ENCODE data around the gene BRINP1. TPM values are rescaled to one million over a fixed set of nuclear protein-coding genes. Genes with fewer than 3 reads are reported as not detected.

Gene BRINP1
- total RNA-seq, 2 experiments from 2014 or later, result not detected

DNA sequence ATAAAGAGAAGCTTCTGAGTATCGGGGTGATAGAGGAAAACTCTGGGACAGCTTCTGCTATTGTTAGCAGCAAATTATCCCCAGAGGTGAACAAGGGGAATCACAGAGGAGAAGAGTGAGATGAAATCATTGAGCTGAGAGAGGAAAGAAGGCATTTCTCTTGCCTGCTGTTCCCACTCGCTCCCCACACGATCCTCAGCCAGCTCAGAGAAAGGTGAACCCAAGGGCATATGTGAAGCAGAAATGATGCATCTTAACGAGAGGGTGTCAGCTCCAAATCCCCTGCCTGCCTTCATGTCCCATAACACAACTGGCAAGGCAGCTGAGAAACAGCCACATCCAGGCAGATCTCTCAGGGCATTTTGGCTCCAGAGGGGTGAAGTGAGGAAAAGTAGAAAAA lies 111.6 kb downstream of the BRINP1 start:
- H3K4me3 Mint-ChIP-seq, result no peak overlapping the region
- peaks cover 7% of the 10 kb centered on the region for H3K9me3 Mint-ChIP-seq
- H3K27ac Mint-ChIP-seq, result no peak overlapping the region
- no peaks in the 10 kb centered on the region for H3K36me3 Mint-ChIP-seq (ENCODE audit: low read depth)
- H3K4me1 Mint-ChIP-seq (ENCODE audit: low read depth), result no peaks in the 10 kb centered on the region
- intact Hi-C loops (cut with micrococcal nuclease), result no loop called here
- H3K27me3 Mint-ChIP-seq (ENCODE audit: low read depth), result no peaks in the 10 kb centered on the region
- CTCF ChIA-PET, result no interaction called here
- no peak for DNase-seq

DNA sequence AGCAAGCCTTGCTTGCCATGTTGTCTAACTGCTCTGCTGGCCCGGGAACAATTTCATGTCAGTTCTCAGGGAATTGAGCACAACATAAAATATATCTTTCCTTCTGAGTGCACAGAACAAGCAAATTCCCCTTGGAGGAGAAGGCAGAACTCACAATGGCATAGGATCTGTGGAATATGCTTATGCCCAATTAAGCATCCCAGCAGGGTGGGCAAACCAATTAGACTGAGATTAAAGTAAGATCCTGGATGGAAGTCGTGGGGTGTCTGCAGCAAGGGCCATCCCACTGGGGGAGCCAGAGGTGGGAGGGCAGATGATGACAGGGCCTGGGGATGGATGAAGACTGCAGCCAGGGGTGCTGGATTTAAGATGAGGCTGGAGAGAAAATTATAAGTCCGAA lies 114.1 kb downstream of the BRINP1 start:
- Mint-ChIP-seq H3K4me3 (no peak overlapping the region), H3K36me3 (ENCODE audit: low read depth) (no peaks in the 10 kb centered on the region), H3K27ac (no peak overlapping the region), H3K9me3 (peaks cover 7% of the 10 kb centered on the region), H3K4me1 (ENCODE audit: low read depth) (no peaks in the 10 kb centered on the region), H3K27me3 (ENCODE audit: low read depth) (no peaks in the 10 kb centered on the region)
- intact Hi-C loops (cut with micrococcal nuclease), result no loop called here
- CTCF ChIA-PET, result no interaction called here
- DNase-seq, result no peak

- CTCF ChIA-PET, result no interaction called here
- Mint-ChIP-seq H3K36me3 (ENCODE audit: low read depth) (no peaks in the 10 kb centered on the region), H3K9me3 (peaks cover 7% of the 10 kb centered on the region), H3K4me1 (ENCODE audit: low read depth) (no peaks in the 10 kb centered on the region), H3K27me3 (ENCODE audit: low read depth) (no peaks in the 10 kb centered on the region), H3K4me3 (no peak overlapping the region), H3K27ac (no peak overlapping the region)
- no peak for DNase-seq
- intact Hi-C loops (cut with micrococcal nuclease), result no loop called here
Measured at GRCh38 chr9:119252671-119253299, 116.5 kb downstream of the BRINP1 start.

- Mint-ChIP-seq H3K36me3 (ENCODE audit: low read depth) (no peaks in the 10 kb centered on the region), H3K9me3 (peaks cover 1% of the 10 kb centered on the region), H3K27ac (no peak overlapping the region), H3K4me3 (no peak overlapping the region), H3K27me3 (ENCODE audit: low read depth) (no peaks in the 10 kb centered on the region), H3K4me1 (ENCODE audit: low read depth) (no peaks in the 10 kb centered on the region)
- DNase-seq, result no peak
- intact Hi-C loops (cut with micrococcal nuclease), result no loop called here
- CTCF ChIA-PET, result no interaction called here
Measured at GRCh38 chr9:119251936-119252335, 117.3 kb downstream of the BRINP1 start.

- no peak overlapping the region for H3K4me3 Mint-ChIP-seq
- no peaks in the 10 kb centered on the region for H3K4me1 Mint-ChIP-seq (ENCODE audit: low read depth)
- intact Hi-C loops (cut with micrococcal nuclease), result no loop called here
- no peaks in the 10 kb centered on the region for H3K36me3 Mint-ChIP-seq (ENCODE audit: low read depth)
- no peaks in the 10 kb centered on the region for H3K27me3 Mint-ChIP-seq (ENCODE audit: low read depth)
- no peak for DNase-seq
- CTCF ChIA-PET, result no interaction called here
- peaks cover 1% of the 10 kb centered on the region for H3K9me3 Mint-ChIP-seq
- no peak overlapping the region for H3K27ac Mint-ChIP-seq
Measured at GRCh38 chr9:119250730-119251129, 118.5 kb downstream of the BRINP1 start.

- no peak overlapping the region for H3K27ac Mint-ChIP-seq
- intact Hi-C loops (cut with micrococcal nuclease), result no loop called here
- no peaks in the 10 kb centered on the region for H3K4me1 Mint-ChIP-seq (ENCODE audit: low read depth)
- H3K36me3 Mint-ChIP-seq (ENCODE audit: low read depth), result no peaks in the 10 kb centered on the region
- H3K4me3 Mint-ChIP-seq, result no peak overlapping the region
- no peak for DNase-seq
- CTCF ChIA-PET, result no interaction called here
- H3K27me3 Mint-ChIP-seq (ENCODE audit: low read depth), result peaks cover 2% of the 10 kb centered on the region
- no peaks in the 10 kb centered on the region for H3K9me3 Mint-ChIP-seq
Measured at GRCh38 chr9:119240546-119240945, 128.7 kb downstream of the BRINP1 start.

GRCh38 chr9:119234636-119235035 lies 134.6 kb downstream of the BRINP1 start:
- Mint-ChIP-seq H3K27ac (no peak overlapping the region), H3K36me3 (ENCODE audit: low read depth) (no peaks in the 10 kb centered on the region), H3K9me3 (peaks cover 3% of the 10 kb centered on the region), H3K4me3 (no peak overlapping the region), H3K27me3 (ENCODE audit: low read depth) (peaks cover 2% of the 10 kb centered on the region), H3K4me1 (ENCODE audit: low read depth) (no peaks in the 10 kb centered on the region)
- CTCF ChIA-PET, result no interaction called here
- intact Hi-C loops (cut with micrococcal nuclease), result no loop called here
- no peak for DNase-seq

- H3K9me3 Mint-ChIP-seq, result peaks cover 2% of the 10 kb centered on the region
- no peaks in the 10 kb centered on the region for H3K4me1 Mint-ChIP-seq (ENCODE audit: low read depth)
- H3K36me3 Mint-ChIP-seq (ENCODE audit: low read depth), result no peaks in the 10 kb centered on the region
- no peak for DNase-seq
- no peaks in the 10 kb centered on the region for H3K27me3 Mint-ChIP-seq (ENCODE audit: low read depth)
- H3K27ac Mint-ChIP-seq, result no peak overlapping the region
- CTCF ChIA-PET, result no interaction called here
- H3K4me3 Mint-ChIP-seq, result no peak overlapping the region
- intact Hi-C loops (cut with micrococcal nuclease), result no loop called here
Measured at GRCh38 chr9:119227422-119227821, 141.8 kb downstream of the BRINP1 start.

DNA sequence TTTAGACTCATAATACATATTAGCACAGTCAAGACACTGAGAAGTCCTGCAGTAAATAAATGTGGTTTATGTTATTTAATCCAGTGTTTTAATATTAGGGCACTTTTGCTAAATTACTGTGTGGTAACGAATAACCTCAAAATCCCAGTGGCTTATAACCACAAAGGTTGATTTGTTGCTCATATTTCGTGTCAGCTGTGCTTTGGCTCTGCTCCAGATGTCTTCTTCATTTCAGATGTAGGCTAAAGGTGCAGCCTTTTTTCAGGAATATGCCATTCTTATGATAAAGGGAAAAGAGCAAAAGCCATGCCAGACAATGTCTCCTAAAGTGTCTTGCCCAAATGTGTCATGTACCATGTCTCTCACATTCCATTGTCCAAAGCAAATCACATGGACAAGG lies 144.8 kb downstream of the BRINP1 start:
- Mint-ChIP-seq H3K4me3 (no peak overlapping the region), H3K9me3 (peaks cover 4% of the 10 kb centered on the region), H3K27ac (no peak overlapping the region), H3K27me3 (ENCODE audit: low read depth) (no peaks in the 10 kb centered on the region), H3K36me3 (ENCODE audit: low read depth) (no peaks in the 10 kb centered on the region), H3K4me1 (ENCODE audit: low read depth) (no peaks in the 10 kb centered on the region)
- no peak for DNase-seq
- CTCF ChIA-PET, result no interaction called here
- intact Hi-C loops (cut with micrococcal nuclease), result no loop called here

- CTCF ChIA-PET, result no interaction called here
- H3K9me3 Mint-ChIP-seq, result peaks cover 4% of the 10 kb centered on the region
- no peaks in the 10 kb centered on the region for H3K27me3 Mint-ChIP-seq (ENCODE audit: low read depth)
- intact Hi-C loops (cut with micrococcal nuclease), result no loop called here
- no peak overlapping the region for H3K4me3 Mint-ChIP-seq
- no peaks in the 10 kb centered on the region for H3K4me1 Mint-ChIP-seq (ENCODE audit: low read depth)
- no peak for DNase-seq
- no peaks in the 10 kb centered on the region for H3K36me3 Mint-ChIP-seq (ENCODE audit: low read depth)
- H3K27ac Mint-ChIP-seq, result no peak overlapping the region
Measured at GRCh38 chr9:119221276-119221675, 148.0 kb downstream of the BRINP1 start.

DNA sequence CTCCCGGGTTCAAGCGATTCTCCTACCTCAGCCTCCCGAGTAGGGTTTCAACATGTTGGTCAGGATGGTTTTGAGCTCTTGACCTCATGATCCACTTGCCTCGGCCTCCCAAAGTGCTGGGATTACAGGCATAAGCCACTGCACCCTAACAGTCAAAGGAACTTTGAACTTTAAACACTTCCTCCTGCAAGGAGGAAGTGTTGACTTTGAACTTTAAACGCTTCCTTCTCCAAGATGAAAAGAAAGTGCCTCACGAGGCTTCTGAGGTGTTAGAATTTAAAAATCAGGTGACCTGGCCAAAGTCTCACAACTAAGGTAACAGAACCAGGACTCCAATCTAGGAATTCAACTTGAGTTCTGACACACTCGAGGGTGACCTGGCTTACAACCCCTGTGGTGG lies 150.9 kb downstream of the BRINP1 start:
- no peaks in the 10 kb centered on the region for H3K27me3 Mint-ChIP-seq (ENCODE audit: low read depth)
- no peaks in the 10 kb centered on the region for H3K36me3 Mint-ChIP-seq (ENCODE audit: low read depth)
- CTCF ChIA-PET, result no interaction called here
- DNase-seq, result no peak
- intact Hi-C loops (cut with micrococcal nuclease), result no loop called here
- peaks cover 4% of the 10 kb centered on the region for H3K9me3 Mint-ChIP-seq
- no peak overlapping the region for H3K4me3 Mint-ChIP-seq
- H3K27ac Mint-ChIP-seq, result no peak overlapping the region
- H3K4me1 Mint-ChIP-seq (ENCODE audit: low read depth), result no peaks in the 10 kb centered on the region

DNA sequence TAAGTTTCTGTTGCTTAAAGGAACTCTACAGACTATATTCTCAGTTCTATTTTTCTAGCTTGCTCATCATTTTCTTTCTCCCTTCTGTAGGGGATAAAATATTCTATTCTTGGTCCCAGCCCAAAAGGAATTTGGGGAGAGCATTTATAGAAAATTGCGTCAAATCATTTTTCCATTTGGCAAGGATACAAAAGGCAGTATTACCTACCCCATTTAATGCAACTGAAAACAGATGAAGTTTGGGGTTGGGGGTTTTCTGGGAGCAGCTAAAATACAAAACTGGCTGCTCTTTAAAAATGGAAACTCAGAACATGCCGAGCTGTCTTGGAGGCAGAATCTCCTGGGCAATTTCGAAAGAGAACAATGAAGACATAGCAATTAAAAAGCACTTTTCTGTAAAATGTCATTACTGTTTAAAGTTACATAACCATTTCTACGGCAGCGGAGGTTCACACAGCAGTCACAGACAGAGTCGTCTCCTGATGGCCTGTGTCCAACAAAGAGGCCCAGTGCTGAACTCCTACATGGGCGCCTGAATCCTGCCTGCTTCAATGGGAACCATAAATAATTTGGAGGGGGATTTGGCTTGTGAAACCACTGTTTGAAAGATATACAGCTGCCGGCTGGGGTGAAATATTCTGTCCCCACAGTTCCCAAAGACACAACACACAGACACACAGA lies 152.4 kb downstream of the BRINP1 start:
- Mint-ChIP-seq H3K36me3 (ENCODE audit: low read depth) (no peaks in the 10 kb centered on the region), H3K4me1 (ENCODE audit: low read depth) (no peaks in the 10 kb centered on the region), H3K27ac (no peak overlapping the region), H3K27me3 (ENCODE audit: low read depth) (no peaks in the 10 kb centered on the region), H3K9me3 (peaks cover 4% of the 10 kb centered on the region), H3K4me3 (no peak overlapping the region)
- intact Hi-C loops (cut with micrococcal nuclease), result no loop called here
- DNase-seq, result no peak
- CTCF ChIA-PET, result no interaction called here

DNA sequence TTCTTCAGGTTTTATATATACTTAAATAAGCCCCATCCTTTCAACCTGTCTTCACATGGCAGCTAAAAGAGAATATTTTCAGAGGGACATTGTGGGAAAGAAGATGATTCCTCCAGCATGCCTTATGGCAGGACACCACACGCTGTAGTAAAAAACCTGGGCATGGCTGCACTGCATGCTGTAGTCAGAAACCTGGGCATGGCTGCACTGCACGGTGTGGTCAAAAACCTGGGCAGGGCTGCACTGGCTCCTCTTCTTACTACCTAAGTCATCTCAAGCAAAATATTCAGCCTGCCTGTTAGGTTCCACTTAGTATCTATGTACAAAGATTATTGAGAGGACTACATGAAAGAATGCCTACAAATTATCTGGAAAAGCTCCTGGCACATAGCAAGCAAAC lies 153.6 kb downstream of the BRINP1 start:
- no peak for DNase-seq
- Mint-ChIP-seq H3K27me3 (ENCODE audit: low read depth) (no peaks in the 10 kb centered on the region), H3K9me3 (peaks cover 4% of the 10 kb centered on the region), H3K4me1 (ENCODE audit: low read depth) (no peaks in the 10 kb centered on the region), H3K27ac (no peak overlapping the region), H3K4me3 (no peak overlapping the region), H3K36me3 (ENCODE audit: low read depth) (no peaks in the 10 kb centered on the region)
- CTCF ChIA-PET, result no interaction called here
- intact Hi-C loops (cut with micrococcal nuclease), result no loop called here
